CD4-positive, alpha-beta T cell (primary cell): ENCODE data around the gene STRA6. TPM values are rescaled to one million over a fixed set of nuclear protein-coding genes. Genes with fewer than 3 reads are reported as not detected.

Source experiments
- ATAC-seq: fragments of 200-7000 bp; cut with Tn5 transposase; one replicate; pipeline ENCODE4 v1.10.0; 2022; ENCODE audit warnings: mild to moderate bottlenecking; ENCODE audit not compliant: poor library complexity
- CTCF ChIA-PET: fragments of 350-600 bp; sonication (Branson Sonifier 250); formaldehyde crosslinking; loops from one replicate; lab custom pipeline; 2021; ENCODE audit warnings: antibody characterized with exemption, inconsistent platforms; lab: Charles Lee
- POLR2A ChIA-PET: fragments of 350-600 bp; sonication (Branson Sonifier 250); formaldehyde crosslinking; loops from one replicate; lab custom pipeline; 2021; ENCODE audit warnings: antibody characterized with exemption, inconsistent platforms; lab: Charles Lee
- DNase-seq, 14 experiments: peaks; one replicate each; pipeline ENCODE4 v3.0.0-alpha.2; 2013 to 2020; ENCODE audit warnings: mixed read lengths in 2 of 14
- H3K27ac ChIP-seq, 2 donors: one replicate each; pipeline versions ENCODE4 v1.5.1 to v1.7.0; 2013; ENCODE audit warnings: low read length in 2 of 2, low read depth in 1 of 2, mild to moderate bottlenecking in 1 of 2
- H3K27me3 ChIP-seq, 2 experiments: 1 replicate in 1 of 2; 2 replicates in 1 of 2; pipeline versions ENCODE4 v1.6.1 to v1.7.0; 2013; ENCODE audit warnings: low read length in 2 of 2, control low read depth in 1 of 2, mild to moderate bottlenecking in 1 of 2, moderate library complexity in 1 of 2; ENCODE audit not compliant: insufficient read depth in 2 of 2, control insufficient read depth in 1 of 2
- H3K36me3 ChIP-seq: one replicate; pipeline ENCODE4 v1.6.1; 2013; ENCODE audit warnings: low read length, control low read depth; ENCODE audit not compliant: insufficient read depth
- H3K4me1 ChIP-seq: one replicate; pipeline ENCODE4 v1.6.1; 2013; ENCODE audit warnings: low read length, control low read depth; ENCODE audit not compliant: insufficient read depth
- H3K4me3 ChIP-seq: one replicate; pipeline ENCODE4 v1.5.1; 2013; ENCODE audit warnings: mild to moderate bottlenecking, low read length, moderate library complexity
- H3K9me3 ChIP-seq, 2 experiments: 1 replicate in 1 of 2; 2 replicates in 1 of 2; pipeline versions ENCODE4 v1.6.1 to v1.7.0; 2013; ENCODE audit warnings: low read length in 2 of 2, mild to moderate bottlenecking in 2 of 2, control low read depth in 1 of 2, moderate library complexity in 1 of 2; ENCODE audit not compliant: control insufficient read depth in 1 of 2, insufficient read depth in 1 of 2
- H3K27ac Mint-ChIP-seq: one replicate; pipeline ENCODE4 v1.8.0; 2020; ENCODE audit warnings: mixed read lengths
- H3K27me3 Mint-ChIP-seq: one replicate; pipeline ENCODE4 v1.8.0; 2021; ENCODE audit warnings: mixed read lengths
- H3K36me3 Mint-ChIP-seq: one replicate; pipeline ENCODE4 v1.8.0; 2021; ENCODE audit warnings: low read depth, mixed read lengths
- H3K4me1 Mint-ChIP-seq: one replicate; pipeline ENCODE4 v1.8.0; 2021; ENCODE audit warnings: low read depth, mixed read lengths
- H3K4me3 Mint-ChIP-seq: one replicate; pipeline ENCODE4 v1.8.0; 2020; ENCODE audit warnings: mild to moderate bottlenecking, mixed read lengths
- H3K9me3 Mint-ChIP-seq: one replicate; pipeline ENCODE4 v1.8.0; 2020; ENCODE audit warnings: mixed read lengths
- intact Hi-C, 2 experiments: fragments of 100-400 bp; cut with DNase I in 1 of 2; cut with micrococcal nuclease in 1 of 2; formaldehyde crosslinking; loops; one replicate each; pipeline versions ENCODE4 v1.15.1 to v1.9.0; 2023 to 2025; cut with DNase I, micrococcal nuclease
- total RNA-seq, 174 experiments: library from RNA in 2 of 174; stranded (reverse) in 2 of 174; gene quantifications; one replicate each; pipeline ENCODE4 v1.2.3 and lab custom pipeline; 2021 to 2026
- TF ChIP-seq, protein P1 (sequence below): fragments of 200-600 bp; IDR thresholded peaks from one replicate; pipeline ENCODE4 v1.8.0; 2022; ENCODE audit warnings: antibody characterized with exemption, mild to moderate bottlenecking

Gene STRA6
- total RNA-seq, 2 experiments from 2014 or later: not detected

DNA sequence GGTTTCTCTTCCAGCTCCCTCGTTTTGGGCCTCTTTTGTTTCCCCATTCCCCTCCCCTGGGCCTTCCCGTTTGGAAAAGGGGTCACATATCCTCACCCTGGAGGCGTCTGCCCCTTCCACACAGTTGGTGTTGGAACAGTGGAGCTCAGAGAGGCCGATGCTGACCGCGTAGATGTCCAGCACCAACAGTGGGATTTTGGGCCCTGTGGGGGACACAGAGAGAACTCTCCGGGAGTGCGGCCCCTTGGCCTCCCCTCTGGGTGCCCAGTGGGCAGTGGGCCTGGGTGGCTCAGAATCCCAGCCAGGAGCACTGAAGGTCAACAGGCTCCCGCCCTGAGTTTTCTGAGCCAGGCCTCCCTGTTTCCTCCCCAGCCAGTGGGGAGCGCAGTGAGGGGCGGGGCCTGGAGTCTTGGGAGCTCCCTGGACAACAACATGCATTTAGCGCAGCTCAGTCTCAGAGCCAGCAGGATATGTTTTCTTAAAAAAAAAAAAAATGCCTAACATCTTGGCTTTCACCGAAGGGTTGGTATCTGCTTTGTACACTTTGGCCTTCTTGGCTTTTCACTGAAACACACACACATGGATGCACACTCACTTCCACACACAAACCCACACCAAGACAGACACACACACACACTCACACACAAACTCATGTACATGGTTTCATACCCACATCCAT, 29.7 kb downstream of the STRA6 start:
- TF ChIP-seq, protein P1, sequence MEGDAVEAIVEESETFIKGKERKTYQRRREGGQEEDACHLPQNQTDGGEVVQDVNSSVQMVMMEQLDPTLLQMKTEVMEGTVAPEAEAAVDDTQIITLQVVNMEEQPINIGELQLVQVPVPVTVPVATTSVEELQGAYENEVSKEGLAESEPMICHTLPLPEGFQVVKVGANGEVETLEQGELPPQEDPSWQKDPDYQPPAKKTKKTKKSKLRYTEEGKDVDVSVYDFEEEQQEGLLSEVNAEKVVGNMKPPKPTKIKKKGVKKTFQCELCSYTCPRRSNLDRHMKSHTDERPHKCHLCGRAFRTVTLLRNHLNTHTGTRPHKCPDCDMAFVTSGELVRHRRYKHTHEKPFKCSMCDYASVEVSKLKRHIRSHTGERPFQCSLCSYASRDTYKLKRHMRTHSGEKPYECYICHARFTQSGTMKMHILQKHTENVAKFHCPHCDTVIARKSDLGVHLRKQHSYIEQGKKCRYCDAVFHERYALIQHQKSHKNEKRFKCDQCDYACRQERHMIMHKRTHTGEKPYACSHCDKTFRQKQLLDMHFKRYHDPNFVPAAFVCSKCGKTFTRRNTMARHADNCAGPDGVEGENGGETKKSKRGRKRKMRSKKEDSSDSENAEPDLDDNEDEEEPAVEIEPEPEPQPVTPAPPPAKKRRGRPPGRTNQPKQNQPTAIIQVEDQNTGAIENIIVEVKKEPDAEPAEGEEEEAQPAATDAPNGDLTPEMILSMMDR: no peak
- POLR2A ChIA-PET: no interaction called here

DNA sequence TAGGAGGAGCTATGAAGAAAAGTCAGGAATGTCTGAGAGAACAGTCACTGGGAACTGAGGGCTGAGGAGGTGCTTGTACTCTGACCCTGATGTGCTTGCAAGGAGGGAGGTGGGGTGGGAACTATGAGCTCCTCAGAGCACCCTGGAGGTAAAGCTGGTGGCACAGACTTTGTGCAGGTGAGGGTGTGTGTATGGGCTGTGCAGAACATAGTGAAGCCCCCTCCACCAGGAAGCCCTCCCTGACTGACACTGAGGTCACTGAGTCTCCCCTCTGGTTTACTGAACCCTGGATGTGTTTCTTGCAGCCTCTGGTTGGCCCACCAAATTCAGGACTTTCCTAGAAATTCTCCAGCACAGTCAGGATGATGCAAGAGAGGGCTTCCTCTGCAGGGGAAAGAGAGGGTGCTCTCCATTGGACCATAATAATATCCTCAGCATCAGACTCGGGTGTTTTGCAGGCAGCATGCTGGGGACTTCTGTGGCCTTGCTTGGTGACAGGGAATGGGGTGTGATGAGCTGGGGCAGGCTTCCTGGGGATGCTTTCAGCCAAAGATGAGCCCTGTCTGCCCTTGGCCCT, 30.5 kb downstream of the STRA6 start:
- POLR2A ChIA-PET: no interaction called here
- H3K27ac ChIP-seq: no peak overlapping the region
- TF ChIP-seq, protein P1: no peak
- no peaks in the 10 kb centered on the region for H3K36me3 ChIP-seq
- no peaks in the 10 kb centered on the region for H3K9me3 ChIP-seq
- CTCF ChIA-PET: no interaction called here
- Mint-ChIP-seq H3K36me3 (no peaks in the 10 kb centered on the region), H3K4me1 (no peaks in the 10 kb centered on the region), H3K27ac (no peak overlapping the region), H3K9me3 (no peaks in the 10 kb centered on the region), H3K27me3 (no peaks in the 10 kb centered on the region), H3K4me3 (no peak overlapping the region)
- ATAC-seq (no peak), DNase-seq (no peak)
- intact Hi-C loops: no loop called here
- H3K4me1 ChIP-seq: no peaks in the 10 kb centered on the region
- H3K27me3 ChIP-seq: no peaks in the 10 kb centered on the region
- H3K4me3 ChIP-seq: no peak overlapping the region

More for the DNA sequence above, 29.7 kb downstream of the STRA6 start:
- H3K4me3 Mint-ChIP-seq: no peak overlapping the region
- Histone ChIP-seq H3K9me3 (no peaks in the 10 kb centered on the region), H3K36me3 (no peaks in the 10 kb centered on the region), H3K27me3 (no peaks in the 10 kb centered on the region), H3K4me3 (no peak overlapping the region), H3K4me1 (no peaks in the 10 kb centered on the region), H3K27ac (no peak overlapping the region)
- DNase-seq (no peak), ATAC-seq (no peak)
- intact Hi-C loops: no loop called here
- no peaks in the 10 kb centered on the region for H3K36me3 Mint-ChIP-seq
- no peaks in the 10 kb centered on the region for H3K9me3 Mint-ChIP-seq
- no peak overlapping the region for H3K27ac Mint-ChIP-seq
- H3K27me3 Mint-ChIP-seq: no peaks in the 10 kb centered on the region
- H3K4me1 Mint-ChIP-seq: no peaks in the 10 kb centered on the region
- CTCF ChIA-PET: interaction anchor here (0.6 kb wide), 1 partner anchor 336 kb away, joined by 3 read pairs; no protein-coding TSS in a partner anchor

DNA sequence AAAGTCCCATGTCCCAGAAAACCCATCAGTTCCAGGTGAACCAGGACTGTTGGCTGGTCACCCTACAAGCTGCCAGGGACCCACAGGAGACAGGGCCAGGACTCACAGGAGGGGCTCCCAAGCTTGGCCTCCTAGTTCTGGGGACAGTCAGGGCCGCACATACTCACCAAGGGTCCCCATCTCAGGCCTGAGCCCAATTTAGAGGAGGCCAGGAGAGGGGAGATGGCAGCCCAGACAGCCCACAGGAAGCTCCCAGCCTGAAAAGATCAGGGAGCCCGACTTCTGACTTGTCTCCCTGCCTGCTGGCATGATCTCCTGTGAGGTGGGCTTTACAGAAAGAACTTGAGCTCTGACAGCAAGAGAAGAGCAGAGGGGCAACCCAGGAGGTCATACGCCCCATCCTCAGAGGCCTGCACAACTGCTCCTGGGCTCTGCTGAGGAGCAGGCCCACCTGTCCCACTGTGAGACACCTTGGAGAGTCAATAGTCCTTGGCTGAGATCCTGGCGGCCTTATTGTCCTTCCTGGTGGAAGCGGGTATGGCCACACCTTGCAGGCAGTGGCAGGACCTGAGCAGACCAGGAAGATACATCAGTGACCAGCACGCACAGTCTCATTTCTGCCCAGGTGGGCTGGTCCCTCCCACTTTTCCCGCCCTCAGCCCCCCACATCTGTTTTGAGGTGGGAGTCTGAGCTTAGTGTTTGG, 31.6 kb downstream of the STRA6 start:
- no peak overlapping the region for H3K27ac Mint-ChIP-seq
- H3K4me3 ChIP-seq: no peak overlapping the region
- H3K27me3 Mint-ChIP-seq: no peaks in the 10 kb centered on the region
- no peak overlapping the region for H3K4me3 Mint-ChIP-seq
- H3K27me3 ChIP-seq: no peaks in the 10 kb centered on the region
- ChIA-PET CTCF (no interaction called here), POLR2A (no interaction called here)
- H3K4me1 Mint-ChIP-seq: no peaks in the 10 kb centered on the region
- no peaks in the 10 kb centered on the region for H3K9me3 ChIP-seq
- TF ChIP-seq, protein P1: no peak
- intact Hi-C loops: no loop called here
- H3K27ac ChIP-seq: no peak overlapping the region
- no peaks in the 10 kb centered on the region for H3K9me3 Mint-ChIP-seq
- H3K4me1 ChIP-seq: no peaks in the 10 kb centered on the region
- ATAC-seq (no peak), DNase-seq (no peak)
- no peaks in the 10 kb centered on the region for H3K36me3 ChIP-seq
- no peaks in the 10 kb centered on the region for H3K36me3 Mint-ChIP-seq
